GM19035 (cell line): ENCODE measurements around the gene RALGAPA1.

Experiments
- ATAC-seq: cut with Tn5 transposase; IDR thresholded peaks from one replicate; pipeline ENCODE4 v1.9.1; 2021; ENCODE audit not compliant: unreplicated experiment

The RALGAPA1 gene

DNA sequence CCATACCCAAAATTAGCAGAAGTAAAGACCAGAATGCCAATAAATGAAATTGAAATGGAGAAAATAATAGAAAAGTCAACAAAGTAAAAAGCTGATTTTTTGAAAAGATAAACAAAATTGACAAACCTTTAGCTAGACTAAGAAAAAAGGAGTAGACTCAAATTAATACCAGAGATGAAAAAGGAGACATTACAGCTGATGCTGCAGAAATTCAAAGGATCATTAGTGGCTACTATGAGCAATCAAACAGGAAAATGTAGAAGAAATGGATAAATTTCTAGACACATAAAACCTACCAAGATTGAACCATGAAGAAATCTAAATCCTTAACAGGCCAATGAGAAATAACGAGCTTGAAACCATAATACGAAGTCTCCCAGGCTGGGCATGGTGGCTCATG is 309.9 kb downstream of the RALGAPA1 start:
- ATAC-seq = no peak

DNA sequence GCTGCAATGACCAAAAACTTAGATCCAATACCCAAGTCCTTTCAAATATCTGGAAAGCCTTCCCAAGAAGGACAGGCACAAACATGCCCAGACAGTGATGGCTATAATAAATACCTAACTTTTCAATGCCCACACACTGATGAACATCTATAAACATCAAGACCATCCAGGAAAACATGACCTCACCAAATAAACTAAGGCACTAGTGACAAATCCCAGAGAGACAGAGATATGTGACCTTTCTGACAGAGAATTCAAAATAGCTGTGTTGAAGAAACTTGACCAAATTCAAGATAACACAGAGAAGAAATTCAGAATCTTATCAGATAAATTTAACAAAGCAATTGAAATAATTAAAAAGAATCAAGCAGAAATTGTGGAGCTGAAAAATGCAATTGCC is 313.8 kb downstream of the RALGAPA1 start:
- no peak for ATAC-seq

DNA sequence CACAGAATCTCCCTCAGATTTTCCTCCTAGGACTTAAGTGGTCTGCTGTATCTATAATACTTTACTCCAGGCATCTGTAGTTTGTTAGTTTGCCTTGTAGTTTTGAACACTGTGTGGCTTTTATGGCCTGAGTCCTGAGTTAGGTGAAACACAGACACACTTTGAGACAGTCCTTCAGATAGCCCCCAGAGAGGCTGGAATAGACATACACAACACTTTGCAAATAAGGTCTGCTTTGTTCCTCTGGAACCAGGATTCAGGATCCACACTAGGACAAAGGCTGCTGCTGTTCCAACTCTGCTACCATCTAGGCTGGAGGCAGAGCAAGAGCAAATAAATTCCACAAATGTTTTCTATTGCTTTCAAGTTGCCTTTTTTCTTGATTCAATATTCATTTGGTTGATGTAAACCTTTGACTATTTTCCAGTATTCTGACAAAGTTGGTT is 316.5 kb downstream of the RALGAPA1 start:
- ATAC-seq = no peak
